KOPT-K1 (cell line): Measurements from ENCODE around the gene FYB1.
A peak's percentile ranks its signal among the peaks of the same experiment; 100 is the strongest.

Experiments
- H3K27ac ChIP-seq: fragments of 200-600 bp; sonication (generic); 2 replicates; pipeline ENCODE4 v1.5.1; 2016; ENCODE audit warnings: antibody characterized with exemption, mild to moderate bottlenecking, low read depth, low read length; ENCODE audit not compliant: poor library complexity, severe bottlenecking
- H3K36me3 ChIP-seq: fragments of 200-600 bp; sonication (generic); 2 replicates; pipeline ENCODE4 v1.5.1; 2017; ENCODE audit warnings: antibody characterized with exemption, mild to moderate bottlenecking, low read length, moderate library complexity; ENCODE audit not compliant: insufficient read depth
- H3K9me3 ChIP-seq: fragments of 200-600 bp; sonication (generic); 2 replicates; pipeline ENCODE4 v1.5.1; 2017; ENCODE audit warnings: antibody characterized with exemption, low read length, mild to moderate bottlenecking; ENCODE audit not compliant: insufficient read depth, poor library complexity, severe bottlenecking

The FYB1 gene

GRCh38 chr5:39218482-39219402 is 621 bp downstream of the FYB1 start:
- Histone ChIP-seq H3K27ac (no peak overlapping the region), H3K36me3 (no peaks in the 10 kb centered on the region), H3K9me3 (no peaks in the 10 kb centered on the region)

DNA sequence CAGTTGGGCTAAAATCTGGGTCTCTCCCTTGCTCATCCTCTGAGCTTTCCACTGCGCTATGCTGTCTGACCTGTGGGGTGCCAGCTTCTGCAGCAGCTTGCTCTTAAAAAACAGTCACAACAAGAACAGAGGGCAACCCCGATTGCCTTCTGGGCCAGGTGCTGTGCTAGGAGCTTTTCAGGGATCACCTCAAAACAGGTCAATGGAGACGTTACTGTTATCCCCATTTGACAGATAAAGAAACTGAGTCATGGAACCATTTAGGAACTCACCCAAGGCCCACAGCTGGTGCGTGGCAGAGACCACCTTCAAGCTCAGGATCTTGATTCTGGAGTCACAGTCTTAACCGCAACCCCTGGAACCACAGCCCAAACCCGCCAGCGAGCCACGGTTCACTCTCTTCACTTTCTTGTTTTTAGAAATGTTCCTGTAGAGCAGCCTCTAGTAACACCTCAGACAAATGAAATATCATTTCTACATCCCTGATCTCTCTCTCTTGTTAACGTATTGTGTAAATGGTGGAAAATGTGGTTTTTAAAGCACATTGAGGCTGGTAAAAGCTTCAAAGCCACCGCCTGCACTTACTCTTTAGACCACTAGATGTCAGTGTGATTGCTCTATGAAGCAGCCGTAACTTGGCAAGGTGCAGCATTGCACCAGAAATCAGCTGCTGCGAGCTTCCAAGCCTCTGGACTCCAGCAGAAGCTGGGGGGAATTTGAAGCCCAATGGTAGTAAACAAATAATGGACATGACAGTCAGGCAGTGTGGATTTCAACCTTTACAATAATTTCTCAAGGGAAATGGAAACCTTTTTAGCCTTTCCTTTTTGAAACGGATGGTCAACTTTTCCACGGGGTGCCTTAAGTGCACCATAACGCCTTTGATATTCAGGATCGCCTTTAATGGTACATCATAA is 1.7 kb downstream of the FYB1 start:
- peak overlapping the region; percentile 70 for H3K27ac ChIP-seq
- H3K36me3 ChIP-seq: no peaks in the 10 kb centered on the region
- H3K9me3 ChIP-seq: no peaks in the 10 kb centered on the region

DNA sequence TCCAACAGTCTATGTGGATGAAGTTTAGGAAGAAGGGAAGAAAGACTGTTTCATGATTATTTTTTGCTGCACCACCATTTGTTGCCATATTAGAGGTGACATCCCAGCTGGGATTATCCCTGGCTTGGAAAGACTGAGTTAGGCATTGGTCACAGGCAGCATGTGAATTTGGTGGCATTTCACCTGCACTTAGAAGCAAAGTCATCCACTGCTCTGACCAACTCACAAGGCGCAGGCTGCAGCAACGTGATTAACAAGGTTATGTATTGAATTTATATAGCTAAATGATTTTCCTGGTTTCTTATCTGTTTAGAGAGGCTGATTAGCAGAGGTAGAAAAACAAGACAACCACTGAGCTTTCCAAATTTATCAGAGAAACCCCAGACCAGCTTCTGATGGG is 2.7 kb downstream of the FYB1 start:
- Histone ChIP-seq H3K36me3 (no peaks in the 10 kb centered on the region), H3K9me3 (no peaks in the 10 kb centered on the region), H3K27ac (peak overlapping the region; percentile 70)

GRCh38 chr5:39215857-39216256 is 3.5 kb downstream of the FYB1 start:
- Histone ChIP-seq H3K36me3 (no peaks in the 10 kb centered on the region), H3K9me3 (no peaks in the 10 kb centered on the region), H3K27ac (no peak overlapping the region)

DNA sequence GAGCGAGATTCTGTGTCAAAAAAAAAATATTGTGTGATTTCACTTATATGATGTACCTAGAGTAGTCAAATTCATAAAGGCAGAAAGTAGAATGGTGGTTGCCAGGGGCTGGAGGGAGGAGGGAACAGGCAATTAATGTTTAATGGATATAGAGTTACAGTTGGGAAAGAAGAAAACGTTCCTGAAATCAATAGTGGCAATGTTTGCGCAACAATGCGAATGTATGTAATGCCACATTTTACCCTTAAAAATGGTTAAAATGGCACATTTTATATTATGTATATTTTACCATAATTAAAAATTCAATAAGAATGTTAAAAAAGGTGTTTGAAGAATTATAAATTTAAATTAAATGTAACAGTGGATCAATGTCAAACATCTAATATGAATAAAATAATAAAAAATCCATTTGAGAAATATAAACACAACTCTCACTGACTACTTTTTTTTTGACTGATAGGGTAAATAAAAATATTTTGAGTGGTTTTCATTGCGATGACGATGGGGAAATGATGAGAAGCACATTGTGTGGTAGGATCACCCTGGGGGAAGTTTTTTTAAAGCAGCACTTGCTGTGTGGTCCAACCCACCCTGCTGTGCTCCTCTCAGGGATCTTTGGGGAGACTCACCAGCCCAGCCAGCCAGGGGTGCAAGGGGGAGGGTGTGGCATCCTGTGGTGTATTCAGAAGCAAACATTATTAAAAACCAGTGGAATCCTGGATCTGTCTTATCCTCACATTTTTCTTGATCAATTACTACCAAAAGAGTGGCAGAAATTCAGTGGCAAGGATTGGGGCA is 4.3 kb downstream of the FYB1 start:
- H3K27ac ChIP-seq: no peak overlapping the region
- H3K36me3 ChIP-seq: no peaks in the 10 kb centered on the region
- H3K9me3 ChIP-seq: no peaks in the 10 kb centered on the region

DNA sequence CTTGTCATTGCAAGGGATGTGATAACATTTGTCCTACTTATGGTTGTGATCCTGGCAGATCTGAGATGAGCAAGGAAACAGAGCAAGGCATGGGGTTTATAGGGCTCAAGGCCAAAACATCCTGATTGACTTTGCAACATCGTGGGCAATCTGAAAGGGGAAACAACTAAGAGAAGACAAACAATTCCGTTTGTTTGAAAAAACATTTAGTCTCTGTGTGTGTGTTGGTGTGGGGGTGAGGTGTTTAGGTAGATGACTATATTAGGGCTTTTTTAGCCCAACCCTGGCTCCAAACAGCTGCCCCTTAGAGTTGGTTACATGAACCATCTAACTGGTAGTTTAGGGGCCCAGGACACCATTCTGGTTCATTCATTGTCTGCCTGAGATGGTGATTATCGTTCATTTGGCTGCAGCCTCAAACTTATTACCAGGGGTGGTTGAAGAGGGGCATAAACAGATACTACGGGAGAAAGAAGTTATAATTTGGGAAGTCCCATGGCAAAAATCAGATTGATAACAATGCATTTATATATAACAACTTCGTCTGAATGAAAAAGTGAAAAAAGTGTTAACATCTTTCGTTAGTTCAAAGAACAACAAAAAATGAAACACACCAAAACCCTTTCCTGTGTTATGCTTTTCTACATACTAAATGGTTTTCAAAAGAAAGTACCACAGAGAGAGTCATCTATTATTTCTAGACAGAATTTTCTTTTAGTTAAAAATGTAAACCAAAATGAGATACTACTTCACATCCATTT is 5.7 kb downstream of the FYB1 start:
- H3K36me3 ChIP-seq: no peaks in the 10 kb centered on the region
- H3K9me3 ChIP-seq: no peaks in the 10 kb centered on the region
- H3K27ac ChIP-seq: peak overlapping the region; percentile 90

GRCh38 chr5:39211773-39212172 is 7.6 kb downstream of the FYB1 start:
- H3K36me3 ChIP-seq: no peaks in the 10 kb centered on the region
- H3K27ac ChIP-seq: peak overlapping the region; percentile 90
- H3K9me3 ChIP-seq: no peaks in the 10 kb centered on the region

GRCh38 chr5:39209924-39210323 is 9.4 kb downstream of the FYB1 start:
- H3K27ac ChIP-seq: peak overlapping the region; percentile 90

DNA sequence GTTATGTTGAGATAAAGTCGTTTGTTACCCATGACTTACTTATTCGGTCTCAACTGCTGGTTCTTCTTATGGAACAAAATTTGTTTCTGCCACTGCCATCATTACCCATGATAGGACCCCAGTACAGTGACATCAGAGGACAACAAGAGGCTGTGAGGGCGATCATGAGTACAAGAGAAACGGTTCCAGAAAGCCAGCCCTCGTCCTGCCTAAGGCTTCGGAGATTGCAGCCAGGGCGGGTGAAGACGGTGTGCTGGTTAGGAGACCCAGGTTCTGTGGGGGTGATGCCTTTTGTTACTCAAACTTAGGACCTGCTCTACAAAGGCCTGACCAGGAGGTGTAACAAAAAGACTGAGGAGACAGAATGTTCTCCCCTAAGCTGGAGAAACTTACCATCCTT is 10.9 kb downstream of the FYB1 start:
- Histone ChIP-seq H3K27ac (peak overlapping the region; percentile 90), H3K9me3 (no peaks in the 10 kb centered on the region), H3K36me3 (no peaks in the 10 kb centered on the region)

More at GRCh38 chr5:39209924-39210323, 9.4 kb downstream of the FYB1 start:
- H3K36me3 ChIP-seq: no peaks in the 10 kb centered on the region
- no peaks in the 10 kb centered on the region for H3K9me3 ChIP-seq

DNA sequence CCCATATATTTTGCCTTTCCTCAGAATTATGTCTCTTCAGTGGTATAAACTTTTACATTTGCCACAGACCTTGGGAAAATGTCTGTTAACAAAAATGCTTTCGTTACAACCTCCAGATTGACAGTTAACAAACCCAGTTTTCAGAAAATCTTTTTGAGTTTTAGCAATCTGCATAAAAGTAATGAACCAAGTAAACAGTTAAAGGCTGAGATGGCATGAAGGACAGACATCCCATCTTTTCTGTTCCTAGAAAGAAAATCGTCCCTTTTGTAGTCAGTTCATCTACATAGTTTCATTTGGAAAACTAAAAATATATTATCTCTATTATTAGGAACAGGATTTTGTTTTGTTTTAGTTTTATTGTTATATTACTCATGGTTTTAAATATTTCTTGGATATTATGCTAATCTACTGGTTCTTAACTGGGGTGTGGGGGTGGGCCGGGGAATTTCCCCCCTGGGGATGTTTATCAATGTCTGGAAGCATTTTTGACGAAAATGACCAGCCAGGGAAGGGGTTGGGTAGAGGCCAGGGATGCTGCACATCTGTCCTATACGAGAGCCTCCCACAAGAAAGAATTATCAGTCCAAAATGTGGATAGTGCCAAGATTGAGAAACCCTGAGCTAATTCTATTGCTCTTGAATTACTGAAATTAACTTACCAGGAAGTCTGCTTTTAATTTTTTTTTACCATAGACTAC is 11.9 kb downstream of the FYB1 start:
- no peaks in the 10 kb centered on the region for H3K9me3 ChIP-seq
- peak overlapping the region; percentile 90 for H3K27ac ChIP-seq
- no peaks in the 10 kb centered on the region for H3K36me3 ChIP-seq

DNA sequence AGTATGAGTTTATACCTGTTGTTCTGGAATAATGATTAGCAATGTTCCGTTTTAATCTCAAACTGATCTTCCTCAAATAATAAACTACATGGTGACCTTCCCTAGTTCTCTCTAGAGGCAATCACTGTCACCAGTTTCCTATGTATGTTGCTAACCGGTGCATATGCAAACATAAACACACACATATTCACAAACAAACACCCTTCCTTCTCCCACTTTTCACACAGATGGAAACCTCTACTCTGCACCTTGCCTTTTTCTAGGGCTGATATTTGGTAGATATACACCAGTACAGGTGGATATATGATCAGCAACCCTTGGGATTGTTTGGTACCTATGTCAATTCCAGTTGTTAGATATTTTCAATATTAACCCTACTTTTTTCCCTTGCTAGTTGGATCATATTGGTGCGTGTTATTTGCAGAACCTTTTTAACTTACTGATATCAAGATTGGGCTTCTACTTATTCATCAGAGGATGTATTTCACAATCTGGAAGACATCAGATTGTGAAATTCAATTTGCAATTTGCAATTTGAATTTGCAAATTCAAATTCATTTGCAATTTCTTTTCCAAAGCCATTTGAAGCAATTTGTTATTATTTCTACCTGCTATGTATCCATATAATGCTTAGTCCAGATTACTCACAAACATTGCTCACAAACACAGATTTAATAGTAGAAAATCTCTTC is 12.6 kb downstream of the FYB1 start:
- Histone ChIP-seq H3K9me3 (no peaks in the 10 kb centered on the region), H3K36me3 (no peaks in the 10 kb centered on the region), H3K27ac (peak overlapping the region; percentile 90)

DNA sequence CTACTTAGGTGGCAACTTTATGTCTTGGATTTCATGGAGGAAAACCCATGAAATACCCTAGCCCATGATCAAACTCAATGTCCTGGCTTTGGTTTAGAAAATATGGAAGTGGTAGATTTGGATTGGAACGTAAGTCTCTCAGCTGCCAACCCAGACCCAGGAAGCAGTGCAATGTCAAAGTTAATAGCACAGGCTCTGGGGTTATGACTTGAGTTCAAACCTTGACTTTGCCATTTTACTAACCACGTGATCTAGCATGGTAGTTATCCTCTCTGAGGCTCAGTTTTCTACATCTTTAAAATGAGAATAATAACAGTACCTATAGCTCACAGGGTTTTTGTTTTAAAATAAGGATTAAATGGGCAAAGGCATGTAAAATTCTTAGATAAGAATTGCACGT is 13.8 kb downstream of the FYB1 start:
- H3K36me3 ChIP-seq: no peaks in the 10 kb centered on the region
- peak overlapping the region; percentile 27 for H3K27ac ChIP-seq
- no peaks in the 10 kb centered on the region for H3K9me3 ChIP-seq

DNA sequence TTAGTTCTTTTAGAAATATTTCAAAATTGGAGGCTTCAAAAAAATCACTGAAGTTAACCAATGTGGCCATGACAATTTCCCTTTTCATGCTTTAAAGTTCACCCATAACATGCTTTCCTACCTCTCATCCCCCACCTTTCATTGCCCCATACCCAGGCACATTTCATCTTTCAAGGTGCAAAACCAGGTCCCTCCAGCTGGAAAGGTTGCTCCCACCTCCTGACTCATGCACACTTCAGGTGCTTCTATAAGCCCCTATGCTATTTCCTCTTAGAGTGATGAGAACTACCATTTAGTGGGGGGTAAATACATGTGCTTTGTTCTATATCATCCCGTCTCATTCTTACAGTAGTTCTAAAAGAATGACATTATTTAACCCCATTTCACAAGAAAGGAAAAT is 15.4 kb downstream of the FYB1 start:
- peak overlapping the region; percentile 96 for H3K27ac ChIP-seq
- no peaks in the 10 kb centered on the region for H3K9me3 ChIP-seq
- H3K36me3 ChIP-seq: no peaks in the 10 kb centered on the region
